C4-2B (cell line): ENCODE measurements around the gene TMPRSS9.

Experiments used
- H3K27ac ChIP-seq: fragments of 450-650 bp; 2 replicates; pipeline ENCODE4 v1.5.1; 2017
- ZFX ChIP-seq: fragments of 450-650 bp; IDR thresholded peaks from 2 replicates; pipeline ENCODE4 v1.6.1; 2017
- TF ChIP-seq, protein P1 (sequence below): fragments of 450-650 bp; conservative IDR thresholded peaks from 2 replicates; pipeline ENCODE4 v1.5.1; 2017; ENCODE audit warnings: mild to moderate bottlenecking

Gene TMPRSS9

DNA sequence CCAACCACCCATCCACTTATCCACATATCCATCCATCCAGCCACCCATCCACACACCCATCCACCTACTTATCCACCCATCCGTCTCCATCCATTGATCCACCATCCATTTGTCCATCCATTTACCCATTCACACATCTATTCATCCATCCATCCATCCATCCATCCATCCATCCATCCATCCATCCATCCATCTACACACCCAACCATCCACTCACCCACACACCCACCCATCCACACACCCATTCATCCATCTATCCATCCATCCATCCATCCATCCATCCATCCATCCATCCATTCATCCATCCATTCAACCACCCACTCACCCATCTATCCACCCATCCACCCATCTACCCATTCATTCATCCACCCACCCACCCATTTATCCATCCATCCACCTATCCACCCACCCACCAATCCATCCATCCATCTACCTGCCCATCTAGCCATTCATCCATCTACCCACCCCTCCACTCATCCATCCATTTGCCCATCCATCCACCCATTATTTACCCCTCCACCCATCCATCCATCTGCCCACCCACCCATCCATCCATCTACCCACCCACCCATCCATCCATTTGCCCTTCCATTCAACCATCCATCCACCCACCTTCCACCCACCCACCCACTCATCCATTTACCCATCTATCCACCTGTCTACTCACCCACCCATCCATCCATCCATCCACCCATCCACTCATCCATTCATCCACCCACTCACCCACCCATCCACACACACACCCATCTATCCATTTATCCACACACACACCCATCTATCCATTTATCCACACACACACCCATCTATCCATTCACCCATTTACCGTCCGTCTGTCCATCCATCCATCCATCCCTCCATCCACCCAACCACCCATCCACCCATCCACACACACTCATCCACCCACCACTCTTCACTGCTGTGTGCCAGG lies 2.5 kb upstream of the TMPRSS9 start:
- no peak overlapping the region for H3K27ac ChIP-seq
- no peak for TF ChIP-seq ZFX
- TF ChIP-seq, protein P1, sequence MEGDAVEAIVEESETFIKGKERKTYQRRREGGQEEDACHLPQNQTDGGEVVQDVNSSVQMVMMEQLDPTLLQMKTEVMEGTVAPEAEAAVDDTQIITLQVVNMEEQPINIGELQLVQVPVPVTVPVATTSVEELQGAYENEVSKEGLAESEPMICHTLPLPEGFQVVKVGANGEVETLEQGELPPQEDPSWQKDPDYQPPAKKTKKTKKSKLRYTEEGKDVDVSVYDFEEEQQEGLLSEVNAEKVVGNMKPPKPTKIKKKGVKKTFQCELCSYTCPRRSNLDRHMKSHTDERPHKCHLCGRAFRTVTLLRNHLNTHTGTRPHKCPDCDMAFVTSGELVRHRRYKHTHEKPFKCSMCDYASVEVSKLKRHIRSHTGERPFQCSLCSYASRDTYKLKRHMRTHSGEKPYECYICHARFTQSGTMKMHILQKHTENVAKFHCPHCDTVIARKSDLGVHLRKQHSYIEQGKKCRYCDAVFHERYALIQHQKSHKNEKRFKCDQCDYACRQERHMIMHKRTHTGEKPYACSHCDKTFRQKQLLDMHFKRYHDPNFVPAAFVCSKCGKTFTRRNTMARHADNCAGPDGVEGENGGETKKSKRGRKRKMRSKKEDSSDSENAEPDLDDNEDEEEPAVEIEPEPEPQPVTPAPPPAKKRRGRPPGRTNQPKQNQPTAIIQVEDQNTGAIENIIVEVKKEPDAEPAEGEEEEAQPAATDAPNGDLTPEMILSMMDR = no peak

DNA sequence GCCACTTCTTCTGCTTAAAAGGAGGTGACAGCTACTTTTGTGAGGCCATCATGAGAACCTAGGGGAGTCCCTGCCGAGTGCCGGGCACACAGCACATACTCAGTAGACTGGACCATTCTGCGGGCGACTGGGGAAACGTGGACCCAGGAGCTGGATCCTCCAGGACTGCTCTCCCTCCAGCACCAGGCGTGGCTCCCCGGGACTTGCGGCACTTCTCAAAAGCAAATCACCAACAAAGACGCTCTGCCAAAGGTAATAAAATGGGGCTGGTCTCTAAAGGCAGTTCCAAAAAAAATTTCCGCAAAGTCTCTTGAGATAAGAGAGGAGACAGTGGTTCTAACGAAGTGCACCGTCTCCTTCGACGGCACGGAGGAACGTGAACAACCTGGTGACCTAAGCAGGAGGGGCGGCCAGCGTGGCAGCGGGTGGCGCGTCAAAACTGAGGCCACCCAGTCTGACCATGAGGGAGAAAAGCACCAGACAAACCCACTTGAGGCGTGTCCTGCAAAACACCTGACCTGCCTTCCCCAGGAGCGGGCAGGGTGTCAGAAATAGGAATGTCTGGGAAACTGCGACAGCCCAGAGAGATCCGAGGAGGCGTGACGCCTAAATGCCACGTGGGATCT lies 1.4 kb upstream of the TMPRSS9 start:
- H3K27ac ChIP-seq = no peak overlapping the region
- no peak for TF ChIP-seq ZFX
- TF ChIP-seq, protein P1 = no peak

DNA sequence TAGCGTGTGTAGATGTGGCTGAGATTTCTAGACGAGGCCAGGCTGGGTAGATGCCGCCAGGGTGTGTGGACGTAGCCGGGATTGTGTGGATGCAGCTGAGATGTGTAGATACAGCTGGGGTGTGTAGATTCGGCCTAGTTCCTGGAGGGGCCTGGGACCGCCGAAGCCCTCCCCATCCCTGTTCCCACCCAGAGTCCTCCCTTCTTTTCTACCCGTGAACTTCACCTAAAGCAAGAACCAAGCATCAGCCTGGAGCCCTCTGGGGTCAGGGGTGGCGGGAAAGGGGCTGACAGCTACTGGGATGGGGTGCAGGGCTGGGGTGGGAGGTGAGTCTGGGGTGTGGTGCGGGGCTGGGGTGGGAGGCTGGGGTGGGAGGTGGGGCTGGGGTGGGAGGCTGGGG lies 768 bp downstream of the TMPRSS9 start:
- no peak for TF ChIP-seq ZFX
- TF ChIP-seq, protein P1 = no peak
- H3K27ac ChIP-seq = no peak overlapping the region

DNA sequence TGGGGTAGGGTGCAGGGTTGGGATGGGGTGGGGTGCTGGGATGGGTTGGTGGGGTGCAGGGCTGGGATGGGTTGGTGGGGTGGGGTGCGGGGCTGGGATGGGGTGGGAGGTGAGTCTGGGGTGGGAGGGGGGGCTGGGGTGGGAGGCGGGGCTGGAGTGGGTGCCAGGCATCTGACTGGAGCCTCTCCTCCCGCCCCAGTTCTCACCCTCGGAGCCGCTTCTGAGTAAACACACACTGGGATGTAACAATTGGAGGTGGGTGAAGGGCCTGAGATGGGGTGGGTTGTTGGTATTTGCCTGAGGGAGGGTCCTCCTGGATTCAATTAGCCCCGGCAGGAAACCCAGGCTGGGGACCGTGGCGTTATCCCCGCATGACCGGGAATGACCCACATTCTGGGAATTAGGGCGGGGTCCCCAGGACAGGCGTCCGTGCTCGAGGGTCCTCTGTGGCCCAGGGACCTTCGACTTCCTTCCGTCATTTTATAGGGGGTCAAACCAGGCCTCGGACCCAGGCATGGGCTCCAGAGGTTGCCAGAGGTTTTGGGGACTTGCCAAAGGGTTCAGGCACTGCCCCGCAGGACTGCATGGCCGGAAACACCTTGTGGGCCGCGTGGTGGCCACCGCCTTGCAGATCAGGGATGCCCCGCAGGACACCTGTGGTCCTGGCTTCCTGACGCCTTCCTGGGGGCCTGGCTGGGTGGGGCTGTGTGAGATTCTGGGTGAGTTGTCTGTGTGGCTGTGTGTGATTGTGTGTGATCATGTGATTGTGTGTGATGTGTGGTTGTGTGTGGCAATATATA lies 1.4 kb downstream of the TMPRSS9 start:
- no peak overlapping the region for H3K27ac ChIP-seq
- no peak for TF ChIP-seq ZFX
- TF ChIP-seq, protein P1 = no peak

DNA sequence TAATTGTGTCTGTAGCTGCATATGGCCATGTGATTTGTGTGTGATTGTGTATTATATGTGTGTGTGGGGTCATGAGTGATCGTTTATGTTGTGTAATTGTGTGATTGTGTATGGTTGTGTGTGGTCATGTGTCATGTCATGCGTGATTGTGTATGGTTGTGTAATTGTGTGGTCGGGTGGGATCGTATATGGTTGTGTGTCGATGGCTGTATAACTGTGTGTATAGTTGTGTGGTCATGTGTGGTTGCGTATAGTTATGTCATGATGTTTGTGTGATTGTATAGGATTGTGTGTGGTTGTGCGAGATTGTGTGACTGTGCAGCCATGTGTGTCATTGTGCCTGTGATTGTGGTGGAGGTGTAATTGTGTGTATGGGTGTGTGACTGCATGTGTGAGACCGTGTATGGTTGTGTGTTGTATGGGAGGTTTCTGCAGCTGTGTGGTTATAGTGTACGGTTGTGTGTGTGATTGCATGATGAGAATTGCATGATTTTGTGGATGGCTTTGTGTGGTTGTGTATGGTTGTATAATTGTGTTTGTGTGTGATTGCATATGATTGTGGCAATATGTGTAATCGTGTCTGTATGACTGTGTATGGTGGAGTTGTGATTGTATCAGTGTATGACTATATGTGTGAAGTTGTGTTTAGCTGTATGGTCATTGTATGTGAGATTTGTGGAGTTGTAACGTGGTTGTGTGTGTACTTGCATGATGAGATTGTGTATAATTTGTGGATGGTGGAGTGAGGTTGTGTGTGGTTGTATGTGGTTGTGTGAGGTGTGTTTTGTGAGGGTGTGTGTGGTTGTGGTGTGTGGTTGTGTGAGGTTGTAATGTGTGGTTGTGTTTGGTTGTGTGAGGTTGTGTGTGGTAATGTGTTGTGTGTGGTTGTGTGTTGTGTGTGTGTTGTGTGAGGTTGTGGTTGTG lies 2.2 kb downstream of the TMPRSS9 start:
- TF ChIP-seq, protein P1 = no peak
- no peak for TF ChIP-seq ZFX
- H3K27ac ChIP-seq = no peak overlapping the region

DNA sequence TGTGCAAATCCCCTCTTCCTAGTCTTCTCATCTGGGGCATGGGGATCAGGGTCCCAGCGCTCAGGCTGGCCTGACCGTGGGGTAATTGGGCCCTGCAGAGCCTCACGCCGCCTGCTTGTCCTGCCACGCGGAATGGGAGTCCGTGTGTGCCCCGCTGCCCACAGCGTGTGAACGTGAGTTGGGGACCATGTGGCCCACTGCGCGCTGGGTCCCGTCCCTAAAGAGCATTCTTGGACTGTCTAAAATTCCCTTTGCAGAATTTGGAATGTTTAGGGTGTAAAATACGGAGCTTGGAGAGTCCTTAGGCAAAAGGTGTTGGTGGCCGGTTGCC lies 2.9 kb downstream of the TMPRSS9 start:
- no peak overlapping the region for H3K27ac ChIP-seq
- no peak for TF ChIP-seq ZFX
- TF ChIP-seq, protein P1 = no peak
